ENCODE data around the gene PHACTR3.

The PHACTR3 gene

GRCh38 chr20:59800309-59800708 lies 196.0 kb downstream of the PHACTR3 start:
- no peak for DNase-seq (ENCODE audit: low read depth)

DNA sequence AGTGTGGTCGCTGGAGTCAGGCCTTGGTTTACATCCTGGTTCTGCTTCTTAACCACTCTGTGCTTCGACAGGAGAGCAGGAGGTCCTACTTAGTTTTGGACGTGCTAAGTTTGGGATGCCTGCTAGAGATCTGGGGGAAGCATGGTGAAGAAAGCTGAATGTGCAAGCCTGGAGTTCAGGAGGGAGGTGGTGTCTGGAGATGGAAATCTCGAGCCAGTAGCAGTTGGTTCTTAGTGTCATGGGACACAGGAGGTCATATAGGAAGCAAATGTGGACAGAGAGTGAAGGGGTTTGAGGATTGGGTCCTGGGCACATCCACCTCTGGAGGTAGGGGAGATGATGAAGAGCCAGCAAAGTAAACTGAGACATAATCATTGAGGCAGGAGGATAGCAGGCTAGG lies 197.7 kb downstream of the PHACTR3 start:
- DNase-seq (ENCODE audit: low read depth), result no peak

- no peak for DNase-seq (ENCODE audit: low read depth)
These were observed 198.3 kb downstream of the PHACTR3 start for GRCh38 chr20:59802471-59803221.

- no peak for DNase-seq (ENCODE audit: low read depth)
These were observed 200.0 kb downstream of the PHACTR3 start for GRCh38 chr20:59804347-59804746.

DNA sequence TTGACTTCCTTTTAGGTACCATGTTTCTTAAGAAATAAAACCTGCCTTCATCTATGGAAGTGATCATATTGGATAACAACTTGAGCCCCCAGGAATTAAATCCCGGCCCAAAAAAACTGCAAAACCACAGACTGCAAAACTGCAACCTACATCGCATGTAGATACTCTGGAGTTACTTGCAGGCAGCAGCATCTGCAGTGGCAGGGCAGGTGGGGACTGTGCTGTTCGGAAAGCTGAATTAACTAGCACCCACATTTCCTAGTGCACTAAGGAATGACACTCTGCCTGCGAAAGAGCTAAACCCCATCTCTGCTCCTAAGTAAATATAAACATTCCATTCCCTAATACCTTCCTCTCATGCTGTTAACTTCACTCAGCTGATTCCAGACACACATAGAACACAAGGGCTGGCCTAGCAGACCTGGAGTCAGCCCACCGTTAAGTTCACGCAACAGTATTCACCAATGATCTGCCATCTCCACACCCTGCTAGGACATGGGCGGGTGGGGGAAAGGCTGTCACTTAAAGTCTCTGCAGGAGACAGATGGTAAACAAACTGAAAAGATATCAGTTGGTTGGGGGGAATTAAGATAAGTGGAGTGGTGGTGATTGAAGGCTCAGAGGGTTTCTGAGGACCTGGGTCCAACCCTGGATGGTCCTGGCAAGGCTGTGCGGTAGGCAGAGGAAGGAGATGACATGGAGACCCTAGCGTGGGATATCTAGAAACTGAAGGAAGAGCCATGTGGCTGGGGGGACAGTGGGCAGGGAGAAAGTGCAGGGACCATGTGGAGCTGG lies 200.7 kb downstream of the PHACTR3 start:
- no peak for DNase-seq (ENCODE audit: low read depth)

DNA sequence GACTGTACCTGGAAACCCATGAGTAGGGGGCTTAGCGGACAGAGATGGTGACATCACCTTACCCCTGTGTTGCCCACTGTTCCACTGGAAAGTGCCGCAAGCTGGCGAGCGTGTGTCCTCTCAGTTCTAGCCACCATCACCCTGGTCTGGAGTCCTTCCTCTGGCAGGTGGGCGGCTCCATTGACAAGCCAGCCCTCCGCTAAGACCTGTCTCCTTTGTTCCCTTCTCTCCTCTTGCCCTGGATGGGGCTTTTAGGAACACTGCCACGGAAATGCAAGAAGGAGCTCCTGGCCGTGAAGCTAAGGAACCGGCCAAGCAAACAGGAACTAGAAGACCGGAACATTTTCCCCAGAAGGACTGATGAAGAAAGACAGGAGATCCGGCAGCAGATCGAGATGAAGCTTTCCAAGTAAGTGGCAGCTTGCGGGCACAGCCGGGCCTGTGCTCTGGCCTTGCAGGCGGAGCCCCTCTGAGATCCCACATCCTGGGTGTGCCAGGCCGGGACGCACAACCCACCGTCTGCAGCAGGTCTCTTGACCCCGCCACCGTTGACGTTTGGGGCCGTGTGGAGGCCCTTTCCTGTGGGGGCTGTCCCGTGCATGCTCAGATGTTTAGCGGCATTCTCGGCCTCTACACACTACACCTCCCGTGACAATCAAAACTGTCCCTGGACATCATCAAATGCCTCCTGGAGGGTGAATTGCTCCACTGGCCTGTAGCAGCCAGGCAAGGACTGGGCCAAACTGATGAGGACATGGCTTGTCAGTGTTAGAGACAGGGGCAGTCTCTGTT lies 201.6 kb downstream of the PHACTR3 start:
- no peak for DNase-seq (ENCODE audit: low read depth)

- no peak for DNase-seq (ENCODE audit: low read depth)
These were observed 202.2 kb downstream of the PHACTR3 start for GRCh38 chr20:59806578-59806975.

DNA sequence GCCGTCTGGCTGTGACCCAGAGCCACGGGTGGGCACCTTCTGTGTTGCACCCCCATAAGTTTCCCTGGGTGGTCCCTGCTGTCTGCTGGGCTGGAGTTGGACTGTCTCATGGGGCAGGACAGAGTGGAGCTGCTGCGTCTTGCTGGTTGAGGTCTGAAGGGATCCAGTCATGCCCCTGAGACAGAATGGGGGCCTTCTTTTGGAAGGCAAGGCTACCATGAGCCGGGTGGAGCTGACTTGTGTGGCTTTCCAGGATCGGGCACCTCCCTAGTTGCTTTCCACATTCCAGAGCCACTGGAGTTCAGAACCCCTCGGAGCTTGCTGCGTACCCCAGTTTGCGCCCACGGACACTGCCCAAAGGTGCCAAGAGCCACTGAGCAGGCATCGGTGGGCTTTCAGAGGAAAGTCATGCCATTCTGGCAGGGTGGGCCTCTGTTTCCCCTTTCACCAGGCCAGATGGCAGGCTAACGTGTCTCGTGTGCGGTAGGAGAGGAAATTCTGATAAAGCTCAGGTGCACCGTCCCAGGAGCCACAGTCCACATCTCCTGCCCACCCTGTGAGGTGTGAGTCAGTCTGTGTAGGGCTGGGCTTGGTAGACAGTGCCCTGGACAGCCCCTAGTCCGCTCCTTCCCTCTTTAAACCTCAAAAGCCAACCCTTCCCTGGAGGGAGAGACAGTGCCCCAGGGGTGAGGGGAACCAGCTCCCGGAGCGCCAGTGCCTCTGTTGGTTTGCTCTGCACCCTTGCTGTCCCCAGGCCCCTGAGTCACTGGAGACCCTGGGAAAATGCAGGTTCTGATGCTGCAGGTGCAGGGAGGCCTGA lies 203.8 kb downstream of the PHACTR3 start:
- no peak for DNase-seq (ENCODE audit: low read depth)

- no peak for DNase-seq (ENCODE audit: low read depth)
These were observed 204.5 kb downstream of the PHACTR3 start for GRCh38 chr20:59808729-59809381.

GRCh38 chr20:59809630-59810448 lies 205.5 kb downstream of the PHACTR3 start:
- DNase-seq (ENCODE audit: low read depth), result no peak

- no peak for DNase-seq (ENCODE audit: low read depth)
These were observed 206.3 kb downstream of the PHACTR3 start for GRCh38 chr20:59810449-59811187.

DNA sequence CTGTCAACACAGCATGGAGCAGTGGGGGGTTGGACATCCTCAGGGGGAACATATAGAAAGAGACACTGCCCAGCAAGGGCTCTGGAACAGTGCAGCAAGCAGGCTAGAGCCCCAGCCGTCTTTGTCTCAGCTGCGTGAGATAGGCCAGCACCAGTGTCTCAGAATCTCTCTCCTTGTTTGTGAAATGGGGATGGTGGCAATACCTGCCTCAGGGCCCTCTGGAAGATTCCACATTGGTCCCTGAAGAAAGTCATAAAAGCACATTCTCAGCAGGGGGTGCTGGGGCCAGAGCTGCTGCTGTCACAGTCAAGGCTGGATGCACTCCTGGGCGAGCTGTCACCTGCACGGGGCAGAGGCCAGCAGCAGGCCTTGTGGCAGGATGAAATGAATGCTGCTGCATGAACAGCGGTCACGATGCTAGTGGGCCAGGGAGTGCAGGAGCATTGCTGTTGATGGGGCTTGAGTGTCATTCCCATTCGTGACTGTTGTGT lies 207.4 kb downstream of the PHACTR3 start:
- no peak for DNase-seq (ENCODE audit: low read depth)

- no peak for DNase-seq (ENCODE audit: low read depth)
These were observed 208.2 kb downstream of the PHACTR3 start for GRCh38 chr20:59812286-59813125.

DNA sequence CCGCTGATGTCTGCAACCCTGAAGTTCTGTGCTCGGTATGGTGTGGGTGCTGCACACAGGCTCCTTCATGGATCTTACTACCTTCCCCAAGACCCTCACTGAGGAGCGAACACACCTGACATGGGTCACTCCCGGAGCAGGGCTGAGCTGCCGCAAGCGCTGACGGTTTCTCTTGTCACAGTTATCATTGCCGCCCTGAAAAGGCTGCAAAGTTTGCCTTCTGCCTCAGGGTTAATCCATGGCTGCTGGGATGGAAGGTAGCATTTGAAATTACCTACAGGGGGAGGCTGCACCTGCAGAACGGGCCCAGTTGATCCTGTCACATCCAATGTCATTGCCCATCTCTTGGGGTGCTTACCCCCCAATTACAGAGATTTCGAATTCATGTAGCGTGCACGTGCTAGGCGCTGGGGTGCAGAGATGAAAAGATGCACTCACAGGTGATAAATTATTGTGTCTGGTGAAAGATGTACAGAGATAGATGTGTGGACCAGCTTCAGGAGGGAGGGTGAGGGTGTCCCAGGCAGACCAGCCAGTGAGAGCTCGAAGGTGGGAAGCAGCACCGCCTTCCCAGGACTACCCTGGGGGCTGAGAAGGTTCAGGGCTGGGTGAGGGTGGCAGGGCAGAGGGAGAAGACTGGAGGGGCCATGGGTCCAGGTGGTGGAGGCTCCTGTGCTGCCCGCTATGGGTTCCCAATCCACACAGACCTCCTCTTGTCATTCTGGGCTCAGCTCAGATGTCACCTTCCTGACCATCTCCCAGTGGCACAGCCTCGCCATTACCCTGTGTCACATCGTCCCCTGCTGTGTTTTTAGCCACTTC lies 209.0 kb downstream of the PHACTR3 start:
- no peak for DNase-seq (ENCODE audit: low read depth)

- DNase-seq (ENCODE audit: low read depth), result no peak
These were observed 209.9 kb downstream of the PHACTR3 start for GRCh38 chr20:59813948-59814839.

DNA sequence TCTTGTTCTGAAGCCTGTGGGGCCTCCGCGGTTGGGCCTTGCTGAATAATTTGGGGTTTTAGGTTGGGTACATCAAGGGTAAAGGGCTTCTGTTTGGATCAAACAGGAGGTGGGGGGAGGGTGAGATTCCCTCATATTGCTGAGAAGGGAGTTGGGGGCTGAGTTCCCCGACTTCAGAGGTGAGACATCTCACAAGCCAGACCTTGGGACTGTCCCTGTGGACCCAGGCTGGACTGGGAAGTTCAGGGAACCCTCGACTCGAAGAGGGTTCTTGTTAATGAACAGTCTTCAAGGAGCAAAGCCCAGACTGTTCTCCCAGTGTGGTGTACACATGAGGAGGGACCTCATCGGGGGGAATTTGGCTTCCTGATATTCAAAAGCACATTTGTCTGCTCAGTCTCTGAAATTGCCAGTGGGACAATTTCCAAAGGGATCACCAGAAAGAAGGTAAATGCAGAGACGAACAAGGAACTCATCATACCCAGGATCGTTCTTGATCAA lies 210.6 kb downstream of the PHACTR3 start:
- no peak for DNase-seq (ENCODE audit: low read depth)
